Fibroblast of lung (primary cell): ENCODE data around the gene CCDC51. TPM values are rescaled to one million over a fixed set of nuclear protein-coding genes. Genes with fewer than 3 reads are reported as not detected.

Experiments
- DNase-seq, 2 donors: peaks; one replicate each; pipeline versions ENCODE4 v3.0.0 to v3.0.0-alpha.2; 2010; ENCODE audit warnings: low read depth in 2 of 2
- H2AFZ ChIP-seq: 2 replicates; pipeline ENCODE4 v1.5.1; 2012; ENCODE audit warnings: low read length, control low read depth, inconsistent platforms
- H3K27ac ChIP-seq: 2 replicates; pipeline ENCODE4 v1.5.1; 2011; ENCODE audit warnings: low read length, control low read depth; ENCODE audit not compliant: insufficient read depth
- H3K27me3 ChIP-seq: 2 replicates; pipeline ENCODE4 v1.5.1; 2011; ENCODE audit warnings: mild to moderate bottlenecking, low read length; ENCODE audit not compliant: control insufficient read depth, insufficient read depth
- H3K36me3 ChIP-seq: 2 replicates; pipeline ENCODE4 v1.5.1; 2011; ENCODE audit warnings: low read length; ENCODE audit not compliant: control insufficient read depth, insufficient read depth
- H3K4me1 ChIP-seq: 2 replicates; pipeline ENCODE4 v1.5.1; 2011; ENCODE audit warnings: low read length; ENCODE audit not compliant: control insufficient read depth, insufficient read depth; ENCODE audit errors: extremely low read depth
- H3K4me2 ChIP-seq: 2 replicates; pipeline ENCODE4 v1.5.1; 2011; ENCODE audit warnings: low read length, control low read depth; ENCODE audit not compliant: insufficient read depth; ENCODE audit errors: extremely low read depth
- H3K4me3 ChIP-seq, 4 experiments: fragments of 200-600 bp in 1 of 4; sonication (generic) in 1 of 4; replicated peaks in 1 of 4; 2 replicates each; pipeline ENCODE4 v1.5.1; 2011 to 2016; ENCODE audit warnings: low read length in 4 of 4, low read depth in 3 of 4, mild to moderate bottlenecking in 3 of 4, control low read depth in 2 of 4, inconsistent platforms in 1 of 4, mixed read lengths in 1 of 4; ENCODE audit not compliant: insufficient read depth in 1 of 4; ENCODE audit errors: control extremely low read depth in 1 of 4
- H3K79me2 ChIP-seq: 2 replicates; pipeline ENCODE4 v1.5.1; 2012; ENCODE audit warnings: mild to moderate bottlenecking, low read length, inconsistent platforms; ENCODE audit not compliant: control insufficient read depth, insufficient read depth
- H3K9ac ChIP-seq: 2 replicates; pipeline ENCODE4 v1.5.1; 2011; ENCODE audit warnings: mild to moderate bottlenecking, low read length, control low read depth; ENCODE audit not compliant: insufficient read depth
- H3K9me3 ChIP-seq: 2 replicates; pipeline ENCODE4 v1.5.1; 2012; ENCODE audit warnings: low read depth, low read length; ENCODE audit not compliant: control insufficient read depth, insufficient read depth
- H4K20me1 ChIP-seq: 2 replicates; pipeline ENCODE4 v1.5.1; 2011; ENCODE audit warnings: low read length; ENCODE audit not compliant: control insufficient read depth, insufficient read depth; ENCODE audit errors: extremely low read depth
- EZH2 ChIP-seq: IDR thresholded peaks from 2 replicates; pipeline ENCODE4 v1.5.1; 2012; ENCODE audit warnings: low read length, control low read depth, mild to moderate bottlenecking; ENCODE audit errors: missing control alignments
- polyA plus RNA-seq, 2 donors: library from polyadenylated mRNA; depleted of rRNA in 1 of 2; stranded (reverse) in 1 of 2; unstranded in 1 of 2; fragments of >200 nt; gene quantifications; 2 replicates each; pipeline ENCODE4 v1.2.1, GENCODE V29; 2011 to 2012; ENCODE audit warnings: missing spikeins in 1 of 2
- total RNA-seq: library from RNA; depleted of rRNA; stranded (reverse); fragments of >200 nt; gene quantifications from 2 replicates; pipeline ENCODE4 v1.2.1, GENCODE V29; 2014
- TF ChIP-seq, protein P1 (sequence below), 2 donors: IDR thresholded peaks in 1 of 2; conservative IDR thresholded peaks in 1 of 2; 1 replicate in 1 of 2; 2 replicates in 1 of 2; pipeline ENCODE4 v1.5.1; 2011 to 2012; ENCODE audit warnings: low read length in 2 of 2, control low read depth in 1 of 2, inconsistent platforms in 1 of 2, low read depth in 1 of 2, mild to moderate bottlenecking in 1 of 2

The CCDC51 gene
- total and polyA plus RNA-seq, 2 donors (not counting 1 experiment from before 2014, with no cell fraction given), result 11.9 to 27.2 TPM

DNA sequence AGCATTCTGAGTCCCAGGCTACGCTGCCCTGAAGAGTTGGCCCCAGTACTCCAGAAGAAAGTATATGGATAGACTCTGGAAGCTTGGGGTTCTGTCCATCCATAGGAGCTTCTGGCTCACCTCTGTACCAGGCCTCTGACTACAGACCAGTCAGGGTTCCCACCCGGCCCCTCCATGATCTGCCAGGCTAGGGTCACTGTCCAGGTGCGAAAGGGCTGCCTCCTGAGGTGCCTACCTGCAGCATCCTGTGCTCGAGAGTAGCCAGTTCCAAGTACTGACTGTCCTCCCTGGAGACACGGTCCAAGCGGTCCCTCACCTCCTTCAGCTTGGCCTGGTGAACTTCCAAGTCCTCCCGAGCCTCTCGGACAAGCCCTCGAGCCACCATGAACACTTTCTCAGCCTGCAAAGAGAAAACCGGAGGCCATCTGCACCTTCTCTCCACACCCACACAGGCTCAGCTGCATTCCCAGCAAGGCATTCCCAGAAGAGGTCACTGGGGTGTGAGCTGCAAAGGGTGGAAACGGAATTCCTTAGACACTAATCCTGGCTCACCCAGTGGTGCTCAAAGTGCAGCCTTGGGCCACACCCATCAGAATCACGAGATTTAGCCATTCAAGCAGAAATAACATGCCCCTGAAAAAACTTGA is 6.3 kb downstream of the CCDC51 start:
- H3K9me3 ChIP-seq, result no peaks in the 10 kb centered on the region
- H3K4me3 ChIP-seq, result peak overlapping the region in 1 of 4 experiments; percentile 23
- no peaks in the 10 kb centered on the region for H3K79me2 ChIP-seq
- no peak overlapping the region for H3K27ac ChIP-seq
- no peaks in the 10 kb centered on the region for H3K27me3 ChIP-seq
- no peak overlapping the region for H2AFZ ChIP-seq
- no peak for TF ChIP-seq EZH2
- TF ChIP-seq, protein P1, sequence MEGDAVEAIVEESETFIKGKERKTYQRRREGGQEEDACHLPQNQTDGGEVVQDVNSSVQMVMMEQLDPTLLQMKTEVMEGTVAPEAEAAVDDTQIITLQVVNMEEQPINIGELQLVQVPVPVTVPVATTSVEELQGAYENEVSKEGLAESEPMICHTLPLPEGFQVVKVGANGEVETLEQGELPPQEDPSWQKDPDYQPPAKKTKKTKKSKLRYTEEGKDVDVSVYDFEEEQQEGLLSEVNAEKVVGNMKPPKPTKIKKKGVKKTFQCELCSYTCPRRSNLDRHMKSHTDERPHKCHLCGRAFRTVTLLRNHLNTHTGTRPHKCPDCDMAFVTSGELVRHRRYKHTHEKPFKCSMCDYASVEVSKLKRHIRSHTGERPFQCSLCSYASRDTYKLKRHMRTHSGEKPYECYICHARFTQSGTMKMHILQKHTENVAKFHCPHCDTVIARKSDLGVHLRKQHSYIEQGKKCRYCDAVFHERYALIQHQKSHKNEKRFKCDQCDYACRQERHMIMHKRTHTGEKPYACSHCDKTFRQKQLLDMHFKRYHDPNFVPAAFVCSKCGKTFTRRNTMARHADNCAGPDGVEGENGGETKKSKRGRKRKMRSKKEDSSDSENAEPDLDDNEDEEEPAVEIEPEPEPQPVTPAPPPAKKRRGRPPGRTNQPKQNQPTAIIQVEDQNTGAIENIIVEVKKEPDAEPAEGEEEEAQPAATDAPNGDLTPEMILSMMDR (conservative IDR thresholded peaks at IDR 0.05 in 1 of 2, IDR thresholded peaks at IDR 0.05 in 1 of 2; ENCODE audit: low read depth in 1 of 2, low read length in 2 of 2), result no peak
- peaks cover 7% of the 10 kb centered on the region for H3K36me3 ChIP-seq
- peak overlapping the region; percentile 15 for H3K4me2 ChIP-seq
- peak; percentile 57 to 84 for DNase-seq
- no peaks in the 10 kb centered on the region for H4K20me1 ChIP-seq
- peaks cover 15% of the 10 kb centered on the region for H3K4me1 ChIP-seq
- H3K9ac ChIP-seq, result no peak overlapping the region

DNA sequence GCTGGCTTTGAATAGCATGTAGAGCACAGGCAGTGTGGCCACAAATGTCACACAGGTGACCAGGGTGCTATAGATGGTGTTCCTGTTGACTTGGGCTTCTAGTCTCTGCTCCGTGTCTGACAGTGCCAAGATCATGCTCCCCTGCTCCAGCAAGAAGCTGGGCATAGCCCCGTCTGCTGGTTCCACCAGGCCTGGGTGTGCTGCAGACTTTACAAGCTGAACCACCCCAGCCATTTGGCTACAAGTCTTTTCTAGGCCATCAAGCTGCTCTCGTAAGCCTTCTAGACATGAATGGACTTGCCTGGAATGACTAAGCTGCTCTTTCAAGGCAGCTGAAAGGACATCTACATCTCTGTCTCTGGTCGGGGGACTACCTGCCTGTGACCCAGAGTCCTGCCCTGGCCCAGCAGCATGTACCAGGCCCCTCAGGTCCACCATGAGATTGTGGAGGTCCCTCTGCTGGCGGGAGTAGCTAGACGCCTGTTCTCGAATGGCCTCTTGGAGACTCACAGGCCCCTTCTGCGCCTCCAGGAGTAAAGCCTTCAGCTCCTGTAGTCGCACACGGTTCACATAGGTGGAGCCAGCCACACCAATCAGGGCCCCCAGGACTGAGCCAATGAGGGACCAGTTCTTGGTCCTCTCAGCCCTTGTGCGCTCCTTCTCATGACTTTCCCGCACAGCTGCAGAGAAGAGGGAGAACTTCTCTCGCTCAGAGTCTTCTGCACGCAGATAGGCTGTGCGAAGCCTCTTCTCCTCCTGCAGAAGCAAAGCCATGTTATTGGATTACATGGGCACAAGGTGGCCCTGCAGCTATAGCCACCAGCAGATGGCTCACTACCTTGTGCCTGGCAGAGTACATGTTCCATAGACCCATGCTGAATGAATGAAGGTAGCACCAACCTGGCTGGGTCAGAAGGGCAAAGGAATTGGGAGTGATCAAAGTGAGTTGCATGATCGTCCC is 7.2 kb downstream of the CCDC51 start:
- DNase-seq, result peak; percentile 10 to 31
- TF ChIP-seq, protein P1 (conservative IDR thresholded peaks at IDR 0.05 in 1 of 2, IDR thresholded peaks at IDR 0.05 in 1 of 2; ENCODE audit: low read depth in 1 of 2, low read length in 2 of 2), result peak in 1 of 2 donors; percentile 8
- TF ChIP-seq EZH2, result no peak
- no peak overlapping the region for H3K4me2 ChIP-seq

DNA sequence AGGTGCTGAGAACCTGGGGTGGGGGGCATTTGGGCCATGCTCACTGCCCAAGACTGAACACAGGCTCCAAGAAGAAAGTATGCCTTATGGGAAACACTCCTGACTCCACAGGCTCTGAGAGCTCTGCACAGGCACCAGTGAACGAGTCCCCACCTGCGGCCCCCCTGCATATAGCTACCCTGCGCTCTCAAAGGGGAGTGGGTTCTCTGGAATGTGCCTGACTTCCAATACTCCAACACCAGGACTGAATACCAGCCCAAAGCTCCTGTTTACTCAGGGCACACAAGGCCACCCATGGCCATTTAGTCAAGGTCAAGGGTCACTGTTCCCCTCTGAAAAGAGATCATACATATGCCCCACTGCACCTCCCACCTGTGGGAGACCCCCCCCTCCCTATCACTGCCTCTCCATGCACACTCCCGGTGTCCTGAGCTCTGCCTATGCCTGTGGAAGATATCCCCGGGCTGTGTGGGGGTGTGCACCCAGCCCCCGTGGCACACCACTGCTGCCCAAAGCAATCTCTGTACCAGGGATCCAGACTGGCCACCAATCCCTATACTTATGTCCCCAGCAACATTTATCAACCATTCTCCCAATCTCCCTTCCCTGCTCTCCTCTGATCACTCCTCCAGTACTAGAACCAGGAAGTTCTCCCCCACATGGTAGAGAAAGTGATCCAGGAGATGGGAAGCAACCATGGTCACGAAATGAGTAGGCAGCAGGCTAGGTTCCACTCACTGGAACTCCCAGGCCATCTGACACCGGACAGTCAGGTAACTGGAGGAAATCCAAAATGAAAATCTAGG is 8.5 kb downstream of the CCDC51 start:
- no peak for DNase-seq
- Histone ChIP-seq H3K4me2 (no peak overlapping the region), H3K79me2 (no peaks in the 10 kb centered on the region), H4K20me1 (no peaks in the 10 kb centered on the region), H3K27ac (no peak overlapping the region), H3K27me3 (no peaks in the 10 kb centered on the region), H3K4me3 (no peak overlapping the region), H3K9me3 (no peaks in the 10 kb centered on the region), H3K4me1 (peaks cover 22% of the 10 kb centered on the region), H3K36me3 (peaks cover 7% of the 10 kb centered on the region), H3K9ac (no peak overlapping the region), H2AFZ (no peak overlapping the region)
- TF ChIP-seq, protein P1 (conservative IDR thresholded peaks at IDR 0.05 in 1 of 2, IDR thresholded peaks at IDR 0.05 in 1 of 2; ENCODE audit: low read depth in 1 of 2, low read length in 2 of 2), result no peak
- TF ChIP-seq EZH2, result no peak

More for the DNA sequence above, 7.2 kb downstream of the CCDC51 start:
- Histone ChIP-seq H4K20me1 (no peaks in the 10 kb centered on the region), H3K4me3 (no peak overlapping the region), H3K27me3 (no peaks in the 10 kb centered on the region), H2AFZ (no peak overlapping the region), H3K79me2 (no peaks in the 10 kb centered on the region), H3K27ac (no peak overlapping the region), H3K9me3 (no peaks in the 10 kb centered on the region), H3K4me1 (peaks cover 19% of the 10 kb centered on the region), H3K9ac (no peak overlapping the region), H3K36me3 (peaks cover 7% of the 10 kb centered on the region)
